Activated naive CD8-positive, alpha-beta T cell treated with anti-CD3 and anti-CD28 coated beads, Interleukin-2, amount 50 U/mL, for 24 hours (primary cell): ENCODE results near the gene IER2.
A peak's percentile ranks its signal among the peaks of the same experiment; 100 is the strongest.

Experiments
- ATAC-seq: fragments of 150-1000 bp; cut with Tn5 transposase; one replicate; pipeline ENCODE4 v1.10.0; 2021
- DNase-seq: peaks from one replicate; pipeline ENCODE4 v3.0.0; 2021
- H3K27ac Mint-ChIP-seq: one replicate; pipeline ENCODE4 v1.8.0; 2021; ENCODE audit warnings: mild to moderate bottlenecking, mixed read lengths
- H3K27me3 Mint-ChIP-seq: one replicate; pipeline ENCODE4 v1.8.0; 2021; ENCODE audit warnings: mixed read lengths
- H3K36me3 Mint-ChIP-seq: one replicate; pipeline ENCODE4 v1.8.0; 2021; ENCODE audit warnings: low read depth, mixed read lengths
- H3K4me1 Mint-ChIP-seq: one replicate; pipeline ENCODE4 v1.8.0; 2021; ENCODE audit warnings: mixed read lengths
- H3K4me3 Mint-ChIP-seq: one replicate; pipeline ENCODE4 v1.8.0; 2021; ENCODE audit warnings: mild to moderate bottlenecking, moderate library complexity, mixed read lengths
- H3K9me3 Mint-ChIP-seq: one replicate; pipeline ENCODE4 v1.8.0; 2021; ENCODE audit warnings: mixed read lengths

The IER2 gene

DNA sequence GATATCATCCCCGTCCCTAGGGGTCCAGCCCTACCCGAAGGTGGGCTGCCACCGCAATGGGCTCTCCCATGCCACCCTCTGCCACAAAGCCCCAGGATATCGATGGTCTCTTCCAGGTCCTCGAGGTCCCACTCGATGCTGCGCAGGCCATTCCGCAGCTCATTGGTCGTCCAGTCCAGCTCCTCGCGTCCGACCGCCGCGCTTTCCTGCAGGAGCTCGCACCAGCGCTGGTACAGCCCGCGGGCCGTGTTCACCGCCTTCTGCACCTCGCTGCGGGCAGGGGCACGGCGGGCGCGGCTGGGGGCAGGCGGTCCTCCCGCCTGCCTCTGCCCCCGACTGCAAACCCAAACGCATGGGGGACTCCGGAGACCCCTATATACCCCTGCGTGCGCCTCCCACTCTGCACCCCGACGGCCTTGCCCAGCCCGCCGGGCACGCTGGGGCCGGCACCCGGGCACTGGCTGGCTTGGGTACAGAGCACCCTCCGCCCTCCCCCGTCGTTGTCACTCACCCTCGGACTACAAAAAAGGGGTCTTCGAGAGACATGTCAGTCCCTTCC, 504 bp upstream of the IER2 start:
- H3K27me3 Mint-ChIP-seq = peaks cover 3% of the 10 kb centered on the region
- DNase-seq (peak; percentile 50), ATAC-seq (peak; percentile 1)
- H3K36me3 Mint-ChIP-seq = peaks cover 22% of the 10 kb centered on the region
- H3K4me3 Mint-ChIP-seq = peak overlapping the region; percentile 94
- H3K4me1 Mint-ChIP-seq = peaks cover 30% of the 10 kb centered on the region
- peak overlapping the region; percentile 91 for H3K27ac Mint-ChIP-seq
- H3K9me3 Mint-ChIP-seq = no peaks in the 10 kb centered on the region

DNA sequence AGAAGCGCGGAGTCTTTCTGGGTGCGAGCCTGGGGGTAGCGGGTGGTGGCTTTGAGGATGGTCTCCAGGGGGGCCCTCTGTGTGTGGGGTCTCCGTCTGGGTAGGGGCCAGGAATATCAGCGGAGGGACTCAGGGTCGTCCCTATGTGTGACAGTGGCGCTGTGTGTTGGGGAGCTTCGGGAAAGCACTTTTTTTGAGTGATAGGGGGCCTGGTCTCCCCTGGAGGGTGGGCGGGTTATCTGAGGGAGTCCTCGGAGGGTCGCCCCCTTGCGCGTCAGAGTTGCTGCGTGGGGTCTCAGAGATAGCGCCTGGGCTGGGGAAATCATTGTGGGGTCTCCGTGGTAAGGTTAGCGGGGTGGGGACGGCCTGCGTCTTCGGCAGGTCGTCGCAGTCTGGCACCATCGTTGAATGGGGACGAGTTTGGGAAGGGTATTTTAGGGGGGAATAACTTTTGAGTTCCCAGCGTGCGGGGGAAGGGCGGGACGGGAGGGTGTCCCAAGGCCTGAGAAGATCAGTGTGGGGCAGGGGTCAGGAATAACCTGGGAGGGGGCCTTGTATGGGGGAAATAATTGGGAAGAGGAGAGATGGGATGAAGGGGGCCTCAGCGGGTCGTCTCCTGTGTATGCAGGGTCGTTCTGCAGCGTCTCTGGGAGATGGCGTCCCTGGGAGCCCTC, 857 bp downstream of the IER2 start:
- peaks cover 3% of the 10 kb centered on the region for H3K27me3 Mint-ChIP-seq
- H3K4me3 Mint-ChIP-seq = peak overlapping the region; percentile 94
- peaks cover 40% of the 10 kb centered on the region for H3K4me1 Mint-ChIP-seq
- H3K36me3 Mint-ChIP-seq = peaks cover 27% of the 10 kb centered on the region
- peak; percentile 3 for ATAC-seq
- H3K9me3 Mint-ChIP-seq = no peaks in the 10 kb centered on the region
- peak; percentile 45 for DNase-seq
- peak overlapping the region; percentile 91 for H3K27ac Mint-ChIP-seq

DNA sequence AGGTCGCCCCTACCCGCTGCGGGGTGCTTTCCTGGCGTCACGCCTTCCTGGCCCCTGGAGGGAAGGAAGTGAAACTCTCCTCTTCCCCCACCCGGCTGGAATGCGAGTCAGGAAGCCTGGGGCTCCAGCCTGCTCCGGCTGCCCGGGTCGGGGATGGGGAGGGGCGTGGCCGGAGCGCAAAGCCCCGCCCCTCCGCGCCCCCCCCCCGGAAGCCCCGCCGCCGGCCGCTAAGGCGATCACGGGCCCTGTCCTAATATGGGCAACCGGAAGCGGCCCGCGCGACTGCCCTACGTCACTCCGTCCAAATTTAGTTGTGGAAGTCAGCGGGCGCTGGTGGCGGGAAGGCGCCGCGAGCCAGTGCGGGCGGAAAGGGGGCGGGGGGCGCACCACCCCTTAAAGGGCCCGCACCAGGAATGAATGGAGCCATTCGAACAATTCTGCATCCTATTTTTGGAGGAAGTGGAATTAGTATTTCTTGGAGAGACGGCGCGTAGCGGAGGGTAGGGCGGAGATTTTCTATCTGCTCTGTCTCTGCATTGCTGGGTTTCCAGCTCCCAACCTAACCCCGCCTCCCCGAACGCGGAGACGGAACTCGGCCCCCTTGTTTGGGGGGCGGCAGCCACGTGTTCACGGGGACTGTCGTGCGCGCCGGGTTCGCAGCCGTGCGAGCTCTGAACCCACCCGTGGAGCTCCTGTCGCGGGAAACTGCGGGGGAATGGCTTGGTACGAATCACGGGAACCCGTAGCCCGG, 1.6 kb downstream of the IER2 start:
- peak overlapping the region; percentile 94 for H3K4me3 Mint-ChIP-seq
- DNase-seq = peak; percentile 96
- H3K27me3 Mint-ChIP-seq = peaks cover 3% of the 10 kb centered on the region
- peaks cover 47% of the 10 kb centered on the region for H3K4me1 Mint-ChIP-seq
- no peaks in the 10 kb centered on the region for H3K9me3 Mint-ChIP-seq
- peaks cover 27% of the 10 kb centered on the region for H3K36me3 Mint-ChIP-seq
- H3K27ac Mint-ChIP-seq = peak overlapping the region; percentile 98
- peak; percentile 56 for ATAC-seq

DNA sequence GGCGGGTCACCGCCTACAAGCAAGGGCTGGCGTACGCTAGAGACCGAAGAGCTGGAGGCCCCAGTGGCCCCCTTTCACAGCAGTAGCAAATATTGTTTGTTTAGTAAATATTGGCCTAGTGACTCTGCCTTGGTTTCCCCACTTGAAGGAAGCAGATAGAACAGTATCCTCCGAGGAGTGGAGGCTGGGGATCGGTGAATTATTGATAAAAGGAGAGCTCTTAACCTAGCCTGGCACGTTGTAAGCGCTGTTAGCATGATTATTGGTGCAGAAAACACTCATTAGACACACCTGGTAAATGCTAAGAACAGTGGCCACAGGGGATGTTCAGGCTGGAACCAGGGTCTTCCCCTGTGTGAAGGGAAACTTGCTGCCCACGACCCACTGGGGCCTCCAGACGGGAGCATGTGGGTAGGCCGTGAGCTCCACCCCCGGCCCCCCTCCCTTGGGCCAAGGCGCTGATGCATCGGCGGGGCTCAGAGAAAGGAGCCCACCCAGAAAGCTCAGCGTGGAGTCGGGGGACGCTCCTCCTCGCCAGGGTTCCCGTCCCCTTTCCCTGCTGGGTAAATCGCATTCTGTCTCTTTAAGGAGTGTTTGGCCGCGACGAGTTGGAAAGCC, 2.3 kb downstream of the IER2 start:
- H3K27ac Mint-ChIP-seq = peak overlapping the region; percentile 98
- ATAC-seq (peak; percentile 8), DNase-seq (no peak)
- H3K9me3 Mint-ChIP-seq = no peaks in the 10 kb centered on the region
- H3K36me3 Mint-ChIP-seq = peaks cover 24% of the 10 kb centered on the region
- H3K4me3 Mint-ChIP-seq = peak overlapping the region; percentile 94
- peaks cover 48% of the 10 kb centered on the region for H3K4me1 Mint-ChIP-seq
- H3K27me3 Mint-ChIP-seq = peaks cover 3% of the 10 kb centered on the region

DNA sequence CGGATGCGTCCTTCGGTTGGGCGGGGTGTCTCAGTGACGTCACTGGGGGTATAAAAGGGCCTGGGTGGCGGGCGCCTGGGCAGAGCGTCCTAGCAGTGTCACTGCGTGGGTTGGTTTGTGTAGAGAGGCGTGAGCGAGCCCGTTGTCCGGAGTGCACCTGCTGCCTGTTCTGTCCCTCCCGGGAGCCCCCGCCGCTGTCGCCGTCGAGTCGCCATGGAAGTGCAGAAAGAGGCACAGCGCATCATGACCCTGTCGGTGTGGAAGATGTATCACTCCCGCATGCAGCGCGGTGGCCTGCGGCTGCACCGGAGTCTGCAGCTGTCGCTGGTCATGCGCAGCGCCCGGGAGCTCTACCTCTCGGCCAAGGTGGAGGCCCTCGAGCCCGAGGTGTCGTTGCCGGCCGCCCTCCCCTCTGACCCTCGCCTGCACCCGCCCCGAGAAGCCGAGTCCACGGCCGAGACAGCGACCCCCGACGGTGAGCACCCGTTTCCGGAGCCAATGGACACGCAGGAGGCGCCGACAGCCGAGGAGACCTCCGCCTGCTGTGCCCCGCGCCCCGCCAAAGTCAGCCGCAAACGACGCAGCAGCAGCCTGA, 2.9 kb downstream of the IER2 start:
- peaks cover 3% of the 10 kb centered on the region for H3K27me3 Mint-ChIP-seq
- peaks cover 53% of the 10 kb centered on the region for H3K4me1 Mint-ChIP-seq
- peak; percentile 12 for ATAC-seq
- H3K27ac Mint-ChIP-seq = peak overlapping the region; percentile 98
- H3K9me3 Mint-ChIP-seq = no peaks in the 10 kb centered on the region
- peak overlapping the region; percentile 94 for H3K4me3 Mint-ChIP-seq
- DNase-seq = peak; percentile 99
- peaks cover 24% of the 10 kb centered on the region for H3K36me3 Mint-ChIP-seq

DNA sequence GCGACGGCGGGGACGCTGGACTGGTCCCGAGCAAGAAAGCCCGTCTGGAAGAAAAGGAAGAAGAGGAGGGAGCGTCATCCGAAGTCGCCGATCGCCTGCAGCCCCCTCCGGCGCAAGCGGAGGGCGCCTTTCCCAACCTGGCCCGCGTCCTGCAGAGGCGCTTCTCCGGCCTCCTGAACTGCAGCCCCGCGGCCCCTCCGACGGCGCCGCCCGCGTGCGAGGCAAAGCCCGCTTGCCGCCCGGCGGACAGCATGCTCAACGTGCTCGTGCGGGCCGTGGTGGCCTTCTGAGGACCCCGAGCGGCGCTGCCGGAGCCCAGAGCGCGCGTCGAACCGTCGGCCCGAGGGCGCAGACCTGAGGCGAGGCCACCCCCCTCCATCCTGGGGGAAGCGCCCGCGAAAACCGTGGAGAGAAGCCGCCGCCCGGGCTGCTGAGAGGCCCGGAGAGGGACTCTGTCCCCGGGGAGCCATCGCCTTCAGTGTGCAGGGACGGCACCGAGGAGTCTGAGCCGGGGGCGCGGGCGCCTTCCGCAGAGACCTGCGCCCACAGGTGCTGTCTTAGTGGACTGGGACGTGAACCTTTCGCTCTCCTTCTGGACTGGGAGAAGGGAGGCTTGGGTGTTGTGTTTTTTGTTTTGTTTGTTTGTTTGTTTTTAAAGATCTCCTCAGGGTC, 3.5 kb downstream of the IER2 start:
- Mint-ChIP-seq H3K4me1 (peaks cover 55% of the 10 kb centered on the region), H3K27ac (peak overlapping the region; percentile 98), H3K36me3 (peaks cover 22% of the 10 kb centered on the region), H3K27me3 (peaks cover 3% of the 10 kb centered on the region), H3K4me3 (peak overlapping the region; percentile 94), H3K9me3 (no peaks in the 10 kb centered on the region)
- ATAC-seq = no peak
- peak; percentile 44 for DNase-seq

DNA sequence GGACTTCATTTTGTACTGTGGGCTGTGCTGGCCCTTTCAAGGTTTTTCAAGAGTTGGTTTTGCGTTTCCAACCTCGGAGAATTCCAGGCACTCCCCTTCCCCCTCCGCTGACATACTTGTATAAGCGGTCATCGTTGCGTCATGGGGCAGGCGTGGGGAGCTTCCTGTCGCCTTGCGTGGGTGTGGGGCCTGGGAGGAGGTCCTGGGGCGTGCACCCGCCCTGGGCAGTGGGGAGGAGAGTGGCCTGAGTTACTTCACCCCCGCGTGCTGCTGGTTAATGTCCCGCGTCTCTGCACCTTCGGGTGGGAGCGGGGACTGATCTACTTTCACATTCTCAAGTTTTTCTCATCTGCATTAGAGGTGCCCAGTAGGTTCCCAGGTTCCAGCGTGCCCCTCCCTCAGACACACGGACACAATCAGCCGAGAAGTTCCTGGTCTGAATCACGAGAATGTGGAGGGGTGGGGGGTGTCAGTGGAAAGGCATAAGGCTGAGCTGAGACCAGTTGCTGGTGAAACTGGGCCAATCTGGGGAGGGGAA, 4.1 kb downstream of the IER2 start:
- peak overlapping the region; percentile 98 for H3K27ac Mint-ChIP-seq
- H3K36me3 Mint-ChIP-seq = peaks cover 22% of the 10 kb centered on the region
- H3K4me3 Mint-ChIP-seq = peak overlapping the region; percentile 94
- ATAC-seq (no peak), DNase-seq (peak; percentile 78)
- peaks cover 51% of the 10 kb centered on the region for H3K4me1 Mint-ChIP-seq
- H3K27me3 Mint-ChIP-seq = peaks cover 3% of the 10 kb centered on the region
- H3K9me3 Mint-ChIP-seq = no peaks in the 10 kb centered on the region

DNA sequence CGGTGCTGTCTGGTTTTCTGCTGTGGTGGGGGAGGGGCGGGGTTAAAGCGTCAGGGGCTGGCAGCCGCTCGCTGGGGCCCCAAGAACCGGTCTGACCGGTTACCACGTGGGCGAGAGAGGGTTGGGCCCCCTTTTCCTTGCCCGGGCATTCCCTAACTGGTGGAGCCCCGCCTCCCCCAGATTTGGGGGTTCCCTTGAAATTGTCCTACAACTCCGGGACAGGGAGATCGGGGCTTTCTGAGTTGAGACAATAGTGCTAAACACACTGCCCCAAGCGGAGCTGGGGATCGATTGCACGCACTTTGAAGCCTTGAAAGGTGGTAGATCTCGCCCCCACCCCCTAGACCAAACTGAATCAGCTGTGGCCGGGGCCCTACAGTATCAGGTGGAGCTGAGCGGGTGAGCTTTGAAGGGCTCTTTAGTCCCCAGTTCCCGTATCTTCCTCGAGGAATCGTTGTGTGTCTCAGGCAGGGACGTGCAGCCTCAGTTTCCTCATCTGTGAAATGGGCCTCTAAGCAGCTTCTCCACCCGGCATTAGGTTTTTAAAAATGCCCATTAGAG, 4.8 kb downstream of the IER2 start:
- Mint-ChIP-seq H3K4me1 (peaks cover 52% of the 10 kb centered on the region), H3K27ac (peak overlapping the region; percentile 98), H3K27me3 (peaks cover 3% of the 10 kb centered on the region), H3K9me3 (no peaks in the 10 kb centered on the region), H3K4me3 (peak overlapping the region; percentile 94), H3K36me3 (peaks cover 22% of the 10 kb centered on the region)
- peak; percentile 30 for ATAC-seq
- DNase-seq = peak; percentile 85

DNA sequence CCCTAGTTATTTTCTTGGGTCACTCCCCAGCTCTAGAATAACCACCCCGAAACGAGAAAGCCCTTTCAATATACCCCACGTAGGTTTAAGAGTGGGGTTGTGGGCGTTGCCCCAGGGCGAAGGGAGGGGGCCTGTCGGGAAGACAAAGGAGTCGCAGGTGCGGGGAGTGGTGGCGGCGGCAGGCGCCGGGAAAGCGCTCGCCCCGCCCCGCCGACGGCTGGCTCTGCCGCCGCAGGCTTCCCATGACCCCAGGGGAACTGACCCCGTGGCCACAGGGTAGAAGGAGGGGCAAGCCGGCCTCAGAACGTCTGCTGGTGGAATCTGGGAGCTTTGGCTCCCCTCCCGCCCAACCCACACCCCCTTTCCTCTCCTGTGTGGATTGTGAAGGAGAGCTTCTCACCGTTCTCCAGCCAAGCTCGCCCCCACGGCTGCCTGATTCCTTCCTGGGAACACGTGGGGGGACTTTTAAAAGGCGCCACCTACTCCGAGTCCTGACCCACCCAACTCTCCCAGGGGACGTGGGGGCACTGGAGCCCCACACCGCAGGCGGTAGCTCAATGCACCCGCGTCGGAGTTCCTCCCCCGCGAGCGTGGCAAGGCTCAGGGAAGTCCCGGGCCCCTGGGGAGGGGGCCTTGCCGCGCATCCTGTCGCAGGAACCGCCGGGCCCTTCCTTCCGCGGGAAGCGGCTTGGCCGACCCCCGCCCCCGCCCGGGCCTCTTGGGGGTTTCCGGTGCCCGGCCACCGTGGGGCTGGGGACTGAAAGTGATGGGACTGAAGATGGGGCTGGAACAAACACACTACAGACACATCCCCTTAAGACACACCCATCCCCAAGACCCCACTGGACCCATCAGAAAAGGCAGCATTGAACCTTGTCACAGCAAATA, 5.5 kb downstream of the IER2 start:
- H3K27ac Mint-ChIP-seq = peak overlapping the region; percentile 98
- H3K9me3 Mint-ChIP-seq = no peaks in the 10 kb centered on the region
- H3K36me3 Mint-ChIP-seq = peaks cover 22% of the 10 kb centered on the region
- DNase-seq (peak; percentile 86), ATAC-seq (peak; percentile 6)
- peaks cover 3% of the 10 kb centered on the region for H3K27me3 Mint-ChIP-seq
- peaks cover 58% of the 10 kb centered on the region for H3K4me1 Mint-ChIP-seq
- H3K4me3 Mint-ChIP-seq = peak overlapping the region; percentile 94

DNA sequence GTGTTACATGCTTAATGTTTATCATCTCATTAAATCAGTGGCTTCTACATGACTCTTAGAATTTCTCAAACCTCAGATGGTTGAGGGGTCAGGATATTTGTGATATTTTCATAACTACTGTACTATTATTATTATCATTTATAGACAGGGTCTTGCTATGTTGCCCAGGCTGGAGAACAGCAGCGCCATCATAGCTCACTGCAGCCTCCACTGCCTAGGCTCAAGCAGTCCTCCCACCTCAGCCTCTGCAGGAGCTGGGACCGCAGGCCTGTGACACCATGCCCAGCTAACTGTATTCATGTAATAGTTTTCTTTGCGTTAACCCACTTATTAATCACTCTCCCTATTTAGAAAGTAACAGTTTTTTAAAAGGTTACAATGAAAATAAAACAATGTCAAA, 9.5 kb downstream of the IER2 start:
- H3K27me3 Mint-ChIP-seq = no peaks in the 10 kb centered on the region
- H3K27ac Mint-ChIP-seq = no peak overlapping the region
- ATAC-seq (no peak), DNase-seq (no peak)
- H3K36me3 Mint-ChIP-seq = peaks cover 5% of the 10 kb centered on the region
- H3K9me3 Mint-ChIP-seq = no peaks in the 10 kb centered on the region
- peaks cover 80% of the 10 kb centered on the region for H3K4me1 Mint-ChIP-seq
- no peak overlapping the region for H3K4me3 Mint-ChIP-seq

DNA sequence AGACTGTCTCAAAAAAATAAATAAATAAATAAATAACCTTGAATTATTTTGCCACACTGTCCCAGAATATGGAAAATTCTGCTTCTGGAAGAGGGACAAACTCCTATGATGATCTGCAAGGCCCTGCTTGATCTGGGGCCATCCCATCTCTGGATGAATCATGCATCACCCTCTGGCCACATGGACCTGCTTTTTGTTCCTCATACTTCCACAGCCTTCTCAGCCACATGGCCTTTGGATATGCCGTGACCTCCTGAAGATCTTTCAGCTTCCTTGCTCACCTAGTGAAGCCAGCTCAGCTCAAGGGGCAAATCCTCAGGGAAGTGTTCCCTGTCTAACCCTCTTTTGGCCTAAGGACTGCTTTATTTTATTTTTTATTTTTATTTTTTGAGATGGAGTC, 10.3 kb downstream of the IER2 start:
- no peak for DNase-seq
- Mint-ChIP-seq H3K9me3 (no peaks in the 10 kb centered on the region), H3K36me3 (no peaks in the 10 kb centered on the region), H3K4me1 (peaks cover 81% of the 10 kb centered on the region), H3K4me3 (no peak overlapping the region), H3K27ac (peak overlapping the region; percentile 74), H3K27me3 (no peaks in the 10 kb centered on the region)
- ATAC-seq = no peak

DNA sequence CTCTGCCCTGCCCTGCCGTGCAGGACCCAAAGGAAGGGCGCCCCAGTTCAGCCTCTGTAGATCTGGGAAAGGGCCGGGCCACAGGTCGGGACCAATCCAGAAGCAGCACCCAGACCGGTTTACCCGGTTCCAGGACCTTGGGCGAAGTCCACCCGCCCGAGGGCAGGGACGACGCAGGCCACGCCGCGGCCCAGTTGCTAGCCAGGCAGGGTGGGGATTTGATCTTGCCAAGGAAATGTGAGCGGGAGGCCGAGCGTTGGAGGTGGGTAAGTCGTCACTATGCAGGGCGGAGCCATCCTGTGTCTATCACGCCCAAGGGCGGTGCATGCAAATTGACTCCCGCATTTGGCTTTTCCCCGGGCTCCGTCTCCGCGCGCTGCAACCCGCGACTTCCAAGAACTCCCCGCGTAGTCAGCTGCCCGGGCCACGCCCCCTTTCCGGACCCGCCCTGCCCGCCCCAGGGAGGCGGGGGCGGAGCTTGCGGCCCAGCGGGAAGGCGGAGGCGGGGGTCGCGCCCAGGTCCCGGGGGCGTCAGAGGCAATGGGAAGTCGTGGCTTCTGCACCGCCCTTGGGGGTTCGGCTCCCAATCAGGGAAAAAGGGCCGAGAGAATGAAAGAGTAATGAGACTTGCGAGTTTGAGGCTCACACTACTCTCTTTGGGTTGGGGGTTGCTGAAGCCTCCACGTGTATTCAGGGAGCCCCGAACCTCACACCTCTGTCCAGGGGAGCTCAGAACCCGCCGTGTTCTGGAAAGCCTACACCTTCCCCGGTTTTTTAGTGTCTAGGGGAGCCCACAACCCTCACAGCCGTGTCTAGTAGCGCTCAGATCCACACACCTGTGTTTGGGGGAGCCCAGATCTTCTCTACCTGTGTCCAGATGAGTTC, 12.8 kb downstream of the IER2 start:
- DNase-seq (peak; percentile 93), ATAC-seq (peak; percentile 61)
- H3K27ac Mint-ChIP-seq = peak overlapping the region; percentile 87
- H3K9me3 Mint-ChIP-seq = no peaks in the 10 kb centered on the region
- peaks cover 81% of the 10 kb centered on the region for H3K4me1 Mint-ChIP-seq
- no peaks in the 10 kb centered on the region for H3K36me3 Mint-ChIP-seq
- H3K4me3 Mint-ChIP-seq = peak overlapping the region; percentile 79
- H3K27me3 Mint-ChIP-seq = no peaks in the 10 kb centered on the region
